ENCODE results near the gene MYL2. TPM values are rescaled to one million over a fixed set of nuclear protein-coding genes. Genes with fewer than 3 reads are reported as not detected.

The MYL2 gene
- total RNA-seq, 1 experiment from 2014 or later = 0.39 TPM

- Histone ChIP-seq H4K20me1 (ENCODE audit: insufficient read depth) (no peaks in the 10 kb centered on the region), H3K4me2 (ENCODE audit: low read length) (peak overlapping the region; percentile 81), H3K9me3 (ENCODE audit: control insufficient read depth in 1 of 2, insufficient read depth in 1 of 2, low read depth in 1 of 2, low read length in 2 of 2) (no peaks in the 10 kb centered on the region), H3K4me1 (ENCODE audit: control insufficient read depth in 1 of 2, insufficient read depth in 2 of 2, low read length in 2 of 2) (peaks cover 19 to 57% of the 10 kb centered on the region in 2 experiments), H3K27ac (ENCODE audit: low read depth, low read length) (peak overlapping the region; percentile 57; the same call in 1 of the 2 replicates), H3K9me2 (ENCODE audit: insufficient read depth) (no peaks in the 10 kb centered on the region), H3K27me3 (ENCODE audit: insufficient read depth, low read length) (no peaks in the 10 kb centered on the region), H3K4me3 (replicated peaks in 1 of 2; ENCODE audit: low read depth in 1 of 2, low read length in 2 of 2) (peak overlapping the region; percentile 9 to 46), H3K36me3 (ENCODE audit: control insufficient read depth in 1 of 2, insufficient read depth in 2 of 2, low read length in 2 of 2) (no peaks in the 10 kb centered on the region), H2AFZ (ENCODE audit: low read depth, low read length, poor library complexity, severe bottlenecking) (peak overlapping the region; percentile 55), H3K9ac (ENCODE audit: low read length) (peak overlapping the region; percentile 61), H3K79me2 (ENCODE audit: insufficient read depth, low read length) (no peaks in the 10 kb centered on the region)
- no peak for TF ChIP-seq ZBTB33 (IDR thresholded peaks at IDR 0.05; ENCODE audit: extremely low read depth, insufficient replicate concordance, low read length)
- no peak for TF ChIP-seq CTCF (IDR thresholded peaks at IDR 0.05 in 2 of 3, conservative IDR thresholded peaks at IDR 0.05 in 1 of 3; ENCODE audit: borderline replicate concordance in 1 of 3, insufficient read depth in 1 of 3, low read depth in 2 of 3, low read length in 2 of 3)
- TF ChIP-seq REST (IDR thresholded peaks at IDR 0.05; ENCODE audit: low read depth) = no peak
- TF ChIP-seq ELF1 (IDR thresholded peaks at IDR 0.05; ENCODE audit: borderline replicate concordance, low read depth) = no peak
- no peak for TF ChIP-seq ZNF274 (IDR thresholded peaks at IDR 0.05; ENCODE audit: low read depth, low read length)
- no peak for TF ChIP-seq ZFX (IDR thresholded peaks at IDR 0.05)
- no peak for TF ChIP-seq RAD21 (IDR thresholded peaks at IDR 0.05; ENCODE audit: low read depth)
- TF ChIP-seq EGR1 (IDR thresholded peaks at IDR 0.05; ENCODE audit: low read depth) = no peak
- TF ChIP-seq JUND (IDR thresholded peaks at IDR 0.05) = no peak
- no peak for TF ChIP-seq SIN3A (IDR thresholded peaks at IDR 0.05; ENCODE audit: low read depth)
- no peak for TF ChIP-seq FOSL1 (IDR thresholded peaks at IDR 0.05; ENCODE audit: low read depth)
- TF ChIP-seq TCF7L2 (IDR thresholded peaks at IDR 0.05; ENCODE audit: borderline replicate concordance, extremely low read depth, insufficient read depth, insufficient read length) = no peak
- TF ChIP-seq CBX3 (IDR thresholded peaks at IDR 0.05; ENCODE audit: low read depth) = no peak
- TF ChIP-seq CEBPB (IDR thresholded peaks at IDR 0.05; ENCODE audit: low read depth) = no peak
- no peak for TF ChIP-seq SRF (IDR thresholded peaks at IDR 0.05; ENCODE audit: low read depth)
- no peak for TF ChIP-seq ATF3 (IDR thresholded peaks at IDR 0.05)
- TF ChIP-seq POLR2AphosphoS5 (IDR thresholded peaks at IDR 0.05; ENCODE audit: low read depth, low read length) = no peak
- TF ChIP-seq MAX (IDR thresholded peaks at IDR 0.05) = no peak
- no peak for TF ChIP-seq SP1 (IDR thresholded peaks at IDR 0.05; ENCODE audit: low read depth)
- ChIA-PET RAD21 (ENCODE audit: low non-redundant PET in 1 of 2, low total read pairs in 2 of 2, uncharacterized antibody in 2 of 2, unreplicated experiment in 2 of 2) (no interaction called here), CTCF (interaction anchor here (1.2 kb wide), 1 partner anchor 24 kb away, joined by 3 read pairs; no protein-coding TSS in a partner anchor), POLR2A (no interaction called here)
- peak; percentile 62 for ATAC-seq
- DNase-seq (ENCODE audit: low read depth, low spot score) = no peak
- intact Hi-C loops (cut with micrococcal nuclease) = no loop called here
- no TSS peak for BruUV-seq (replicated peaks)
These were observed 2.4 kb downstream of the MYL2 start for GRCh38 chr12:110917961-110918360.
